HCT116 (cell line): ENCODE results near the gene SPEN.

ENCODE experiments used
- CBX3 ChIP-seq: IDR thresholded peaks from 2 replicates; pipeline ENCODE4 v1.6.1; 2012; ENCODE audit warnings: low read depth
- CEBPB ChIP-seq: IDR thresholded peaks from 2 replicates; pipeline ENCODE4 v1.6.1; 2012; ENCODE audit warnings: low read depth
- EGR1 ChIP-seq: IDR thresholded peaks from 2 replicates; pipeline ENCODE4 v1.6.1; 2012; ENCODE audit warnings: low read depth
- EZH2 ChIP-seq: fragments of 200-600 bp; sonication (generic); IDR thresholded peaks from 2 replicates; pipeline ENCODE4 v1.6.1; 2017; ENCODE audit warnings: antibody characterized with exemption, mixed run types
- EZH2phosphoT487 ChIP-seq: fragments of 200-600 bp; IDR thresholded peaks from 2 replicates; pipeline ENCODE4 v1.6.1; 2018; ENCODE audit warnings: antibody characterized with exemption, borderline replicate concordance
- POLR2A ChIP-seq: IDR thresholded peaks from 2 replicates; pipeline ENCODE4 v1.7.0; 2011; ENCODE audit warnings: borderline replicate concordance; ENCODE audit not compliant: insufficient read depth, insufficient read length; ENCODE audit errors: extremely low read depth
- POLR2AphosphoS5 ChIP-seq: IDR thresholded peaks from 2 replicates; pipeline ENCODE4 v1.6.1; 2011; ENCODE audit warnings: mild to moderate bottlenecking, low read depth, low read length, moderate library complexity
- RAD21 ChIP-seq: IDR thresholded peaks from 2 replicates; pipeline ENCODE4 v1.6.1; 2012; ENCODE audit warnings: low read depth, mild to moderate bottlenecking
- SRF ChIP-seq: IDR thresholded peaks from 2 replicates; pipeline ENCODE4 v1.6.1; 2012; ENCODE audit warnings: low read depth
- TCF7L2 ChIP-seq: IDR thresholded peaks from 2 replicates; pipeline ENCODE4 v1.7.0; 2011; ENCODE audit warnings: borderline replicate concordance, inconsistent platforms; ENCODE audit not compliant: insufficient read depth, insufficient read length; ENCODE audit errors: extremely low read depth
- ZFX ChIP-seq: fragments of 450-650 bp; IDR thresholded peaks from 2 replicates; pipeline ENCODE4 v1.6.1; 2017
- TF ChIP-seq, protein P1 (sequence below), 3 experiments: fragments of 200-600 bp in 1 of 3; sonication (generic) in 1 of 3; IDR thresholded peaks in 2 of 3; conservative IDR thresholded peaks in 1 of 3; 2 replicates each; pipeline ENCODE4 v1.5.1; 2012 to 2017; ENCODE audit warnings: low read depth in 2 of 3, low read length in 2 of 3, antibody characterized with exemption in 1 of 3, borderline replicate concordance in 1 of 3, control low read depth in 1 of 3, mild to moderate bottlenecking in 1 of 3, mixed read lengths in 1 of 3, mixed run types in 1 of 3, moderate library complexity in 1 of 3; ENCODE audit not compliant: insufficient read depth in 1 of 3
- TF ChIP-seq, protein P2 (sequence below): IDR thresholded peaks from 2 replicates; pipeline ENCODE4 v1.6.1; 2011; ENCODE audit warnings: mild to moderate bottlenecking, low read length, moderate library complexity; ENCODE audit not compliant: insufficient replicate concordance; ENCODE audit errors: extremely low read depth

DNA sequence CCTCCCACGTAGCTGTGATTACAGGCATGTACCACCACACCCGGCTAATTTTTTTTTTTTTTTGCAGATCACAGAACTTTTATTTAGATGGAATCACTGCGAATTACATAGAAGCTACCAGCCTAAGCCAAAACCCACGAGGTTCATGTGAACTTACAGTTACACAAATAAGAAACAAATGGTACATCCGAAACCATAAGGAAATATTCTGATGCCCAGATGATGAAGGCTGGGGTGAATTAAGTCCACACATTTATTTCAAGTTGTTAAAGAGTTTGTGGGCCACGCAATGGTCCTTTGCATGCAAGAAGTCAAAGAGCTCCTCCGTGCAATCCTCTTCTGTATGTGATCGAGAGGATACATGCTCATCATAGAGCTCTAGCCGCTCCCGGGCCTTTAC is 40.4 kb upstream of the SPEN start:
- no peak for TF ChIP-seq EZH2
- TF ChIP-seq, protein P1, sequence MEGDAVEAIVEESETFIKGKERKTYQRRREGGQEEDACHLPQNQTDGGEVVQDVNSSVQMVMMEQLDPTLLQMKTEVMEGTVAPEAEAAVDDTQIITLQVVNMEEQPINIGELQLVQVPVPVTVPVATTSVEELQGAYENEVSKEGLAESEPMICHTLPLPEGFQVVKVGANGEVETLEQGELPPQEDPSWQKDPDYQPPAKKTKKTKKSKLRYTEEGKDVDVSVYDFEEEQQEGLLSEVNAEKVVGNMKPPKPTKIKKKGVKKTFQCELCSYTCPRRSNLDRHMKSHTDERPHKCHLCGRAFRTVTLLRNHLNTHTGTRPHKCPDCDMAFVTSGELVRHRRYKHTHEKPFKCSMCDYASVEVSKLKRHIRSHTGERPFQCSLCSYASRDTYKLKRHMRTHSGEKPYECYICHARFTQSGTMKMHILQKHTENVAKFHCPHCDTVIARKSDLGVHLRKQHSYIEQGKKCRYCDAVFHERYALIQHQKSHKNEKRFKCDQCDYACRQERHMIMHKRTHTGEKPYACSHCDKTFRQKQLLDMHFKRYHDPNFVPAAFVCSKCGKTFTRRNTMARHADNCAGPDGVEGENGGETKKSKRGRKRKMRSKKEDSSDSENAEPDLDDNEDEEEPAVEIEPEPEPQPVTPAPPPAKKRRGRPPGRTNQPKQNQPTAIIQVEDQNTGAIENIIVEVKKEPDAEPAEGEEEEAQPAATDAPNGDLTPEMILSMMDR (IDR thresholded peaks at IDR 0.05 in 2 of 3, conservative IDR thresholded peaks at IDR 0.05 in 1 of 3; ENCODE audit: borderline replicate concordance in 1 of 3, insufficient read depth in 1 of 3, low read depth in 2 of 3, low read length in 2 of 3): no peak
- no peak for TF ChIP-seq TCF7L2
- no peak for TF ChIP-seq EZH2phosphoT487
- TF ChIP-seq POLR2AphosphoS5: no peak
- no peak for TF ChIP-seq CBX3
- TF ChIP-seq POLR2A: no peak
- TF ChIP-seq ZFX: no peak
- no peak for TF ChIP-seq RAD21
- no peak for TF ChIP-seq SRF
- TF ChIP-seq, protein P2, sequence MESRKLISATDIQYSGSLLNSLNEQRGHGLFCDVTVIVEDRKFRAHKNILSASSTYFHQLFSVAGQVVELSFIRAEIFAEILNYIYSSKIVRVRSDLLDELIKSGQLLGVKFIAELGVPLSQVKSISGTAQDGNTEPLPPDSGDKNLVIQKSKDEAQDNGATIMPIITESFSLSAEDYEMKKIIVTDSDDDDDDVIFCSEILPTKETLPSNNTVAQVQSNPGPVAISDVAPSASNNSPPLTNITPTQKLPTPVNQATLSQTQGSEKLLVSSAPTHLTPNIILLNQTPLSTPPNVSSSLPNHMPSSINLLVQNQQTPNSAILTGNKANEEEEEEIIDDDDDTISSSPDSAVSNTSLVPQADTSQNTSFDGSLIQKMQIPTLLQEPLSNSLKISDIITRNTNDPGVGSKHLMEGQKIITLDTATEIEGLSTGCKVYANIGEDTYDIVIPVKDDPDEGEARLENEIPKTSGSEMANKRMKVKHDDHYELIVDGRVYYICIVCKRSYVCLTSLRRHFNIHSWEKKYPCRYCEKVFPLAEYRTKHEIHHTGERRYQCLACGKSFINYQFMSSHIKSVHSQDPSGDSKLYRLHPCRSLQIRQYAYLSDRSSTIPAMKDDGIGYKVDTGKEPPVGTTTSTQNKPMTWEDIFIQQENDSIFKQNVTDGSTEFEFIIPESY: no peak
- no peak for TF ChIP-seq EGR1
- TF ChIP-seq CEBPB: no peak
